Measurements from ENCODE around the gene ARID1B. TPM values are rescaled to one million over a fixed set of nuclear protein-coding genes. Genes with fewer than 3 reads are reported as not detected.
A peak's percentile ranks its signal among the peaks of the same experiment; 100 is the strongest.

The ARID1B gene
- total and polyA plus RNA-seq, 8 donors = 67.6 to 102 (median 99.0) TPM

GRCh38 chr6:157220485-157220884 is 443.3 kb downstream of the ARID1B start:
- H3K36me3 ChIP-seq = no peaks in the 10 kb centered on the region
- peak overlapping the region; percentile 25 to 34 for H3K4me3 ChIP-seq
- DNase-seq = no peak
- no peak for ATAC-seq
- peaks cover 6 to 13% of the 10 kb centered on the region in 2 donors for H3K4me1 ChIP-seq
- H3K27ac ChIP-seq = no peak overlapping the region
- no peaks in the 10 kb centered on the region for H3K27me3 ChIP-seq
- TF ChIP-seq, protein P1, sequence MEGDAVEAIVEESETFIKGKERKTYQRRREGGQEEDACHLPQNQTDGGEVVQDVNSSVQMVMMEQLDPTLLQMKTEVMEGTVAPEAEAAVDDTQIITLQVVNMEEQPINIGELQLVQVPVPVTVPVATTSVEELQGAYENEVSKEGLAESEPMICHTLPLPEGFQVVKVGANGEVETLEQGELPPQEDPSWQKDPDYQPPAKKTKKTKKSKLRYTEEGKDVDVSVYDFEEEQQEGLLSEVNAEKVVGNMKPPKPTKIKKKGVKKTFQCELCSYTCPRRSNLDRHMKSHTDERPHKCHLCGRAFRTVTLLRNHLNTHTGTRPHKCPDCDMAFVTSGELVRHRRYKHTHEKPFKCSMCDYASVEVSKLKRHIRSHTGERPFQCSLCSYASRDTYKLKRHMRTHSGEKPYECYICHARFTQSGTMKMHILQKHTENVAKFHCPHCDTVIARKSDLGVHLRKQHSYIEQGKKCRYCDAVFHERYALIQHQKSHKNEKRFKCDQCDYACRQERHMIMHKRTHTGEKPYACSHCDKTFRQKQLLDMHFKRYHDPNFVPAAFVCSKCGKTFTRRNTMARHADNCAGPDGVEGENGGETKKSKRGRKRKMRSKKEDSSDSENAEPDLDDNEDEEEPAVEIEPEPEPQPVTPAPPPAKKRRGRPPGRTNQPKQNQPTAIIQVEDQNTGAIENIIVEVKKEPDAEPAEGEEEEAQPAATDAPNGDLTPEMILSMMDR (IDR thresholded peaks at IDR 0.05) = no peak
- no peaks in the 10 kb centered on the region for H3K9me3 ChIP-seq
- intact Hi-C loops (cut with DNase I) = no loop called here

GRCh38 chr6:157221049-157221816 is 444.1 kb downstream of the ARID1B start:
- H3K4me3 ChIP-seq = peak overlapping the region; percentile 25 to 34
- no peak overlapping the region for H3K27ac ChIP-seq
- DNase-seq (peak; percentile 72 to 97 (median 90)), ATAC-seq (peak; percentile 85)
- intact Hi-C loops (cut with DNase I) = no loop called here
- peaks cover 6 to 13% of the 10 kb centered on the region in 2 donors for H3K4me1 ChIP-seq
- H3K36me3 ChIP-seq = no peaks in the 10 kb centered on the region
- H3K27me3 ChIP-seq = no peaks in the 10 kb centered on the region
- H3K9me3 ChIP-seq = no peaks in the 10 kb centered on the region
- TF ChIP-seq, protein P1 (IDR thresholded peaks at IDR 0.05) = no peak

GRCh38 chr6:157221817-157222175 is 444.6 kb downstream of the ARID1B start:
- ATAC-seq (no peak), DNase-seq (no peak)
- TF ChIP-seq, protein P1 (IDR thresholded peaks at IDR 0.05) = no peak
- Histone ChIP-seq H3K36me3 (no peaks in the 10 kb centered on the region), H3K9me3 (no peaks in the 10 kb centered on the region), H3K4me1 (peaks cover 6 to 13% of the 10 kb centered on the region in 2 donors), H3K27ac (no peak overlapping the region), H3K4me3 (no peak overlapping the region), H3K27me3 (no peaks in the 10 kb centered on the region)
- intact Hi-C loops (cut with DNase I) = no loop called here

- Histone ChIP-seq H3K4me3 (no peak overlapping the region), H3K27ac (no peak overlapping the region), H3K36me3 (no peaks in the 10 kb centered on the region), H3K9me3 (no peaks in the 10 kb centered on the region), H3K27me3 (no peaks in the 10 kb centered on the region), H3K4me1 (peaks cover 6 to 13% of the 10 kb centered on the region in 2 donors)
- intact Hi-C loops (cut with DNase I) = no loop called here
- no peak for ATAC-seq
- TF ChIP-seq, protein P1 (IDR thresholded peaks at IDR 0.05) = no peak
- DNase-seq = no peak
Observed at GRCh38 chr6:157222201-157222981, 445.2 kb downstream of the ARID1B start.

DNA sequence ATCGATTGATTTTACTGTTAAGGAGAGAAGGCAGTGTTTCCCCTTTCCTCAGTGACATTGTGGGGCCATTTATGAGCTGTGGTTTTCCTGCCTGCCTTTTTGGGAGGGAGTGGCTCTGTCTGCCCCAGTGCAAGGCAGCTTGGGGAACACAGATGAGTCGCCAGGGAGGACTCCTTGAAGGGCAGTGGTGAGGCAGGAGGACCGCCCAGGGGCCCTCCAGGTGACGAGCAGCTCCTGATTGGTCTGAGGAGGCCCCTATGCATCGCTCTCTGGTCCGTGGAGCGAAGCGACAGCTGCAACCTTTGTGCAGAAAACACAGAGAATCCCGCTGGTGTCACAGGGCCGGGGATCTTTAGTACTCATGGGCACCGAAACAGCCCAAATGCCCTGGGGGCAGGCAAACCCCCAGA is 445.8 kb downstream of the ARID1B start:
- TF ChIP-seq, protein P1 (IDR thresholded peaks at IDR 0.05) = no peak
- no peak overlapping the region for H3K4me3 ChIP-seq
- intact Hi-C loops (cut with DNase I) = no loop called here
- no peaks in the 10 kb centered on the region for H3K9me3 ChIP-seq
- H3K4me1 ChIP-seq = peaks cover 6 to 13% of the 10 kb centered on the region in 2 donors
- no peaks in the 10 kb centered on the region for H3K27me3 ChIP-seq
- H3K36me3 ChIP-seq = no peaks in the 10 kb centered on the region
- H3K27ac ChIP-seq = no peak overlapping the region
- ATAC-seq (no peak), DNase-seq (no peak)
